Non-pigmented ciliary epithelial cell (primary cell): Measurements from ENCODE around the gene KCP.
A peak's percentile ranks its signal among the peaks of the same experiment; 100 is the strongest.

Source experiments
- DNase-seq: peaks from one replicate; pipeline ENCODE4 v3.0.0-alpha.2; 2010; ENCODE audit warnings: low read depth

The KCP gene

DNA sequence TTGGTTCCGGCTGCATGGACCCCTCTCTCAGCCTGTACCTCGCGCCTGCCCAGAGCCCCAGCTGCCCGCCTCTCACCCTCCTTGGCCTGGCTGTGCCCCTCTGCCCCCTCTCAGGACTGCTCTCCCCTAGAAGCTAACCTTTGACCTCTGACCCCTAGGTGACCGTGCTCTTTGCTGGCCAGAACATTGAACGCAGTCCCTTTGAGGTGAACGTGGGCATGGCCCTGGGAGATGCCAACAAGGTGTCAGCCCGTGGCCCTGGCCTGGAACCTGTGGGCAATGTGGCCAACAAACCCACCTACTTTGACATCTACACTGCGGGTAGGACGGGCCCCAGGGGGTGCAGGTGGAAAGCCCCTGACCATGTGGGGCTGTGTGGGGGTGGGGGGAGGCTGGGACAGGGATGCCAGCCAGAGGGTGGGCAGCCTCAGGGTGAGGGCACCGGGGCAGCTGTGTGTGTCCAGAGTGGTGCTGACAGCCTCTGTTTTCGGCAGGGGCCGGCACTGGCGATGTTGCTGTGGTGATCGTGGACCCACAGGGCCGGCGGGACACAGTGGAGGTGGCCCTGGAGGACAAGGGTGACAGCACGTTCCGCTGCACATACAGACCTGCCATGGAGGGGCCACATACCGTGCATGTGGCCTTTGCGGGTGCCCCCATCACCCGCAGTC, 72.3 kb downstream of the KCP start:
- DNase-seq: no peak

DNA sequence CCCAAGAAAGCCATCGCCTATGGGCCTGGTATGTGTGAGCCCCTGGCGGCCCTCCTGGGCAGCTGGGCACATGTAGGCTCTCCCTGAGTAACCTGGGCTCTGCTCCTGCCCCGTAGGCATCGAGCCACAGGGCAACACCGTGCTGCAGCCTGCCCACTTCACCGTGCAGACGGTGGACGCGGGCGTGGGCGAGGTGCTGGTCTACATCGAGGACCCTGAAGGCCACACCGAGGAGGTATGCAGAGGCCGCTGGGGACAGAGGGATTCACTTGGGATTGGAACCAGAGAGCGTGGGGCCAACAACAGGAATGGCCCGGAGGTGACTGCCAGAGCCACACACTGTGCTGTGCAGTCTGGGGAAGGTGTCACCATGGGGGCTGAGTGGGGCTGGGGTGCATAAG, 73.0 kb downstream of the KCP start:
- DNase-seq: no peak

DNA sequence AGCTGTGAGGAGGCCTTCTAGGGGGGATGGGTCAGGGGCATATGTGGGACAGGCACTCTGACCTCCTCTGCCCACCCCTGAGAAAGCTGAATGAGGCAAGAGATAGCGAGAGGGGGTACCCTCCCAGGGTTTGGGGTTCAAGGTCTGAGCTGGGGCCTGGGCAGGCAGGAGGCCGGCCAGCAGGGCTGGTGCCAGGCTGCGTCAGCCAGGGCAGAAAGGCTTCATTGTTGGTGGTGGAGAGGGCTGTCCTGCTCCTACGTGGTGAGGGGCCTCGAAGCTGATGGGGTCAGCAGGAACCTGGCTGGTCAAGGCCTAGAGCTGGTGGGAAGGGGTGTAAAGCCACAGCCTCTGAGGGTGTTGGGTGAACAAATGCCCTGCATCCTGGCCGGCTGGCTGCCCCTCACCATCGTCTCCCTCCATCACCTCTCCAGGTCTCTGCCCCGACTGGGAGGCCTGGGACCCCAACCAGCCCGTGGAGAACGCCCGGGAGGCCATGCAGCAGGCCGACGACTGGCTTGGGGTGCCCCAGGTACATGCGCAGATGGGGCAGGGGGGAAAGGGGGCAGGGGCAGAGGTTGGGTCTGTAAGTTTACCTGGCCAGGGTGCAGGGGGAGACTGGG, 73.7 kb downstream of the KCP start:
- DNase-seq: no peak

DNA sequence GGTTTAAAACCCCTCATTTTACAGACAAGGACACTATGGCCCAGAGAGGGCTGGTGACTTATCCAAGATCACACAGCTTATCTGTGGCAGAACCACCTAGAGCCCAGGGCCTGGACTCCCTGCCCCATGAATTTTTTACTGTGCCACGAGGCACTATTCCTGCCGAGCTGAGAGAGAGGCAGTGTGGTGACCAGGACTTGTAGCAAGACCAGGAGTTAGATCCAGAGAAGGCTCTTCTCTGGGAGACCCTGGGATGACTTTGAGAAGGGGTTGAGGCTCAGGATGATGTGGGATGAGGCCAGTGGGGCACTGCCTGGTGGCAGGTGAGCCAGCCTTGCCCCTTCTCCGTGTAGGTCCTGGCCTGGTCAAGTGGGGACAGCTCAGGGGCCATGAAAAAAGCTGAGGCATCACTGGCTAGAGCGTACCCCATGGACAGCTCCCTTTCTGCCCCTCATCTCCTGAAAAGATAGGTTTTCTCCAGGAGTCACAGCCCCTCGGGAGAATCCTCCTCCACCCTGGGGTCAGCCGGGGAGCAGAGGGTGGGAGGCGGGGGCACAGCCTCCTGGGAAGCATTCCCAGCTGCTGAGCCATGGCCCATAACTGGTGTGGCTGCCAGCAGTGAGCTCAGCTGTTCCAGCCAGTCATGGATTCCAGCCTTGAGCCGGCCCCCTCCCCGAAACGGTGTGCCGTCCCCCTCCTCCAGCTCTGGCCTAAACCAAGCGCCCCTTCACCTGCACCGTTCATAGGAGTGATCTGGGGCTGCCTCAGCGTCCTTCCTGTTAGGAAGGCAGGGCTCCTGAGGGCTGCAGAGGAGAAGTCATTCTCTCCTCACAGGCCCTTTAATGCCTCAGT, 74.5 kb downstream of the KCP start:
- DNase-seq: no peak

DNA sequence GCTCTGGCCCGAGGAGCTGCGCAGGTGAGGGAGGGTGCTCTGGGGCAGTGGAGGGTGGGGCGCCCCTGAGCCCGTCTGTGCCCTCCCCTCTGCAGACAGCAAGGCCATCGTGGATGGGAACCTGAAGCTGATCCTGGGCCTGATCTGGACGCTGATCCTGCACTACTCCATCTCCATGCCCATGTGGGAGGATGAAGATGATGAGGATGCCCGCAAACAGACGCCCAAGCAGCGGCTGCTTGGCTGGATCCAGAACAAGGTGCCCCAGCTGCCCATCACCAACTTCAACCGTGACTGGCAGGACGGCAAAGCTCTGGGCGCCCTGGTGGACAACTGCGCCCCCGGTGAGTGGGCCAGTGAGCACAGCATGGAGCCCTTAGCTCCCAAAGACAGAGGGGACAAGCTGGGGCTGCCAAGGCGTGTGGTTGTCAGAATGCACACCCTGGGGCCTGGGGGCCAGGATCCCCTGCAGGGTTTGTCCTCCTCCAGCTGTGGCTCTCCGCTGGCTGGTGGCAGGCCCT, 75.2 kb downstream of the KCP start:
- DNase-seq: no peak

DNA sequence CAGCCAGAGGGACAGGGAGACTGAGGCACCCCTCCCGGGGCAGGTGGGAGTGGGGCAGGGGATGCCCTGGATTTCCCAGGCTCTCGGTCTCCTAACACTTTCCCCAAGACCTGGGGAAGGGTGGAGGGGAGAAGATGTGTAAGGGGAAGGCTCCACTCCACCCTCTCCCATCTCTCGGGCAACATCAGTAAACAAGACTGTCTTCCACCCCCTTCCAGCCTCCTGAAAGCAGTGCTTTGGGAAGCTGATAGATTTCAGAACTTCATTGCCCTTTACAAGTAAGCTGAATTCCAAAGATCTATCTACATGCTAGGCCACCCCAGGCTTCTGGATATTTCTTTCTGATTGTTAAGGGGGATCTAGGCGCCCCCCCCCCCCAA, 76.6 kb downstream of the KCP start:
- DNase-seq: no peak

DNA sequence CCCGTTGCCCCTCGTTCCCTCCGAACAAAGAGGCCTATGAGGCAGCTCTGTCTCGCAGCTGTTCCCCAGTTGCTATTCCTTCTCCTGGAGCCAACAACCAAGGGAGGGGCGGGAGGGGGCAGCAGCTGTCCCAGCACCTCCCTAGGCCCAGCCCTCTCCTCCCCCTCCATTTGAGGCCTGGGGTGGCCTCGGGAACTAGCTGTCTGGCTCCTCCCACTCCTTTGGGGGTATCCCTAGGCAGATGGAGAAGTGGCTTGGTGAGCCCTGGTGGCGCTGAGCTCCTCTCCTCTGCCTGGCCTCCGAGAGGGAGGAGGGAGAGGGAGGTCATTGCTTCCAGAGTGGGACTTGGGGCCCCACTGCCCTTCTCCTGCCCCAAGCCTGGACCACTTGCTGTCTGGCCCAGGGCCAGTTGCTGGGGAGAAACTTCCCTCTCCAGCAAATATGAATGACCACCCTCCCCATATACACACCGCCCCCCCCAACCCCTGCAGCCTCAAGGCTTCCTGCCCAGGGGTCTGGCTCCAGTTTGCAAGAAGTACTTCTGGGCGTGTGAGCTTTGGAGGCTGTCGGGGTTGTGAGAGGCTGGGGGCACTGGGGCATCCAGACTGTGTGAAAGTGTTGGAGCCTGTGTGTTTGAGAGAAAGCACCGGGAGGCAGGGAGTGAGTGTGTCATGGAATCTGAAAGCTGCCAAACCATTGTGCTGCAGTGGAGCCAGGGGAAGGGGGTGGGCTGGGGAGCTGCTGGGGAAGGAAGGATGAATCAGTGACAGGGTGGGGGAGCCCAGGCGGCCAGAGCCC, 77.2 kb downstream of the KCP start:
- peak; percentile 51 for DNase-seq

DNA sequence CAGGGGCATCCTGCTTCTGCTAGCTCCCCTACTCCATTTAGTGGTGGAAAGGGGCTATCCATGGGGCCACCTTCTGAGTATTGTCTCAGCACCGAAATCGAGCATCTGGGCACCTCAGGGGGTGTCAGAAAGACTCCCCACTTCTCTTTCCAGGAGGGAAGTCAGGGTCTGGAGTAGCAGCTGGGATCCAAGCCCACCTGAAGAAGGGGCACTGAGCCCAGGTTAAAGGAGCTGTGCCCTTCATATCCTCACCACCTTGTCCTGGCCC, 77.7 kb downstream of the KCP start:
- DNase-seq: no peak

DNA sequence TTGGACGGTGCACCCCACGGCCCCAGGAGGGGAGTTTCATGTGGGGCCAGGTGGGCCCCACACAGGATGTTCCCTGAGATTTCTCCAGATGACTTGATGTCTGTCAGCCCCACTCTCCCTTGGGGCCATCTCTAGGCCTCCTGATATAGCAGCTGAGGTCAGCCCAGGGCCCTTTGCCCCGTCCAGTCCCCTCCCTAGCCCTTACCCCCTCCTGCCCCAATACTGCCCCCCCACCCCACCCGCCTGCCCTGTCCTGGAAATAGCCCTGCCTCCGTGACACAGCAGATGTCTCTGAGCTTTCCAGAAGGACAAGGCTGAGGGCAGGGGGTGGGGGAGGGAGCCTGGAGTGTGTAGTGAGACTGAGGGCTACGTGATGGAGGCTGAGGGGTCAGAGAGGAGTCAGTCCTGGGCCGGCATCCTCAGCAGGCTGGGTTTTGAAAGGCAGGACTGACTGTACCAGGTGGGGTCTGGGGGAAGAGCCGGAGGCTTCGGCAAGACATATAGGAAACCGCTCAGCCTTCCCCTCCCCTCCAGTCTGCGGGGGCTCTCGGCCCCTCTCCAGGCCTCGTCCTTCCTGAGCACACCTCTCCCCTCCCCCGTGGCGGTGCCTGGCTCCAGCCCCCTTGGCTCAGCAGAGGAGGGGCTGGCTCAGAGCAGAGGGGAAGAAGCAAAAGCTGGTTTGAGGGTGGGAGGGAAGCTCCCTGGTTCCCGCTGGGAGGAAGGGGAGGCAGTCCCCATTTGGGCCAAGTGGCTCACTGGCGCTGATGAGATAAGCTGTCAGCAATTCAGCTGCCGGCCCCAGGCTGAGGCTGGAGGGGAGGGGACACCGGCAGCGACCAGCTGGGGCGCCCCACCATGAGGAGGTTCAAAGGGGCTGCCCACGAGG, 78.3 kb downstream of the KCP start:
- DNase-seq: no peak

DNA sequence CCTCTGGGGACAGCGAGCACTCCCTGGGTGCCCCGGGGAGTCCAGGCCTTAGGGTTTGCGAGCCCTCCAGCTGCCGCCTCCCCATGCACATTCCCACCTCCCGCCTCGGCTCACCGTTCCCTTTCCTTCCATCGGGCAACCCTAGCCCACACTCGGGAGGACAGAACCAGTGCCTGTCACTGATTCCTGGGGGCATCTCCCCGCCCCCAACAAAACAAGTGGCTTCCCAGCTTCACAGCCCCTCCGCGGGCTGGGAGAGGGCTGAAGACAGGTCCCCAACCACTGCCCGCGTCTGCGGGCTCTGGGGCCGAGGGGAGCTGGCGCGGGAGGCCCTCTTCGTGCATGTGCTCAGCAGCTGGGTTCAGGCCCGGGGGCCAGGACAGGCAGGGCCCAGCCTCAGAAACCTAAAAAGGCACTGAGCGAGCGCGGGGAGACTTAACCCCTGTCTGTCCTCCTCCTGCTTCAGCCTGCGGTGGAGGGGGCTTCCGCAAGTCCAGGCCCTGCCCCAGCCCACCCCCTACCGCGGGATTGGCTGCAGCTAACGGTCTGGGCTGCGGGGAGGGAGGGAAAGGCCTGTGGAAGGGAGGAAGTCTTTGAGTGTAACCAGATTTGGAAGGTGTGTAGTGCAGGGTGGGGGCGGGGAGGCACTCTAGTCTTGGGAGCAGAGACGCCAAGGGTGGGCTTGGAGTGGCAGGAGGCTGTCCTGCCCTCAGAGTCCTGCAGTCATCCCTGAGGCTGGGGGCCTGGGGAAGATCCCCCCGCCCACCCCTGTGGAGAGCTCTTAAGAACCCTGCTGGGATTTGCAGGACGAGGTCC, 79.1 kb downstream of the KCP start:
- no peak for DNase-seq

DNA sequence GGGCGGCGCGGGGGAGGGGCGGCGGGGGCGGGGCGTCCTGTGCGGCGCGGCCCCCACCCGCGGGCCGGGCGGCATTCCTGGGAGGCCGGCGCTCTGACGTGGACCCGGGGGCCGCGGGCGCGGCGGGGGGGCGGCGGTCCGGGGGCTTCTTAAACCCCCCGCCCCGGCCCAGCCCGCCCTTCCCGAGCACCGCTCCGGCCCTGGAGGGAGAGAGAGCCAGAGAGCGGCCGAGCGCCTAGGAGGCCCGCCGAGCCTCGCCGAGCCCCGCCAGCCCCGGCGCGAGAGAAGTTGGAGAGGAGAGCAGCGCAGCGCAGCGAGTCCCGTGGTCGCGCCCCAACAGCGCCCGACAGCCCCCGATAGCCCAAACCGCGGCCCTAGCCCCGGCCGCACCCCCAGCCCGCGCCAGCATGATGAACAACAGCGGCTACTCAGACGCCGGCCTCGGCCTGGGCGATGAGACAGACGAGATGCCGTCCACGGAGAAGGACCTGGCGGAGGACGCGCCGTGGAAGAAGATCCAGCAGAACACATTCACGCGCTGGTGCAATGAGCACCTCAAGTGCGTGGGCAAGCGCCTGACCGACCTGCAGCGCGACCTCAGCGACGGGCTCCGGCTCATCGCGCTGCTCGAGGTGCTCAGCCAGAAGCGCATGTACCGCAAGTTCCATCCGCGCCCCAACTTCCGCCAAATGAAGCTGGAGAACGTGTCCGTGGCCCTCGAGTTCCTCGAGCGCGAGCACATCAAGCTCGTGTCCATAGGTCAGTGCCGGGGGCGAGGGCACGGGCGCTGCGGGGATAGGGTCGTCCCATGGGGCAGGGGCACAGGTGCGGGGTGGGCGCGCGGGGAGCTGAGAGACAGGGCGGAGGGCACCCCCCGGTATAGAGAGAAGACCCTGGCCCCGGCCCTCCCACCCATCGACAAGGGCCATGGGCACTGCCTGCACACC, 80.0 kb downstream of the KCP start, which contains the start of gene FLNC:
FLNC (plus strand) TSS at position 176 of the 947 bp plus-strand sequence; CDS start at position 408, 232 bp downstream.
- no peak for DNase-seq

DNA sequence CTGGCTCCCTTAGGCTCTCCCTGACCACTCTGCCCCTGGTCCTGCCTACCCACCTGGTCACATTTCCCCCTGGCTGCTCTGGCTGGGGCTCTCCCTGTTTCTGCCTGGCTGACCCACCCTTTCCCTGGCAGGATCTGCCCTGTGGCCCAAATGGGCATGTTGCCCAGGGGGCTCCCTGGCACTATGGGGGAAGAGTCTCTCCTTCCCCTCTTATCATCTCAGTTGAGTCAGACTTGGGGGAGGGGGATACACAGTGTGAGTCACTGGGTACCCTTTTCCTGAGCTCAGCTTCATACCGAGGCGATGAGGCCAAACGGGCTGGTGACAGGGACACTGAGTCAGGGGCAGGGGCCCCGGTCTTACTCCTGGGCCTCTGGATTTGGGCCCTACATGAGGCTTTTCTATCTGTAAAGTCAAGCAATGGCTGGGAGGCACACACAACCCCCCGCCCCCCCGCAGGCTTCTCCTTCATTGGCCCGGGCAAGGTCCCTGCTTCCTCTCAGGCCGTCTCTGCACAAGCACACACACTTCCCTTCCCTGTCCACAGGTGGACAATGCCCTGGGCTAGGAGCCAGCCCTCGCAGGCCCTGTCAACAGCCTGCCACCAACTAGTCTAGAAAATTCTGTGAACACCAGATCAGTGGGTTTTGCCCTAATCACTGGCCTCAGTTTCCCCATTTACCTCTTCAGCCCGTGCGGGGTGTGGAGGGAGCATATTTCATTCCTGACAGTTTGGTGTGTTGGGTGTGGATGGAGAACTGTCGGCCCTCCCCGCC, 80.9 kb downstream of the KCP start:
- no peak for DNase-seq

DNA sequence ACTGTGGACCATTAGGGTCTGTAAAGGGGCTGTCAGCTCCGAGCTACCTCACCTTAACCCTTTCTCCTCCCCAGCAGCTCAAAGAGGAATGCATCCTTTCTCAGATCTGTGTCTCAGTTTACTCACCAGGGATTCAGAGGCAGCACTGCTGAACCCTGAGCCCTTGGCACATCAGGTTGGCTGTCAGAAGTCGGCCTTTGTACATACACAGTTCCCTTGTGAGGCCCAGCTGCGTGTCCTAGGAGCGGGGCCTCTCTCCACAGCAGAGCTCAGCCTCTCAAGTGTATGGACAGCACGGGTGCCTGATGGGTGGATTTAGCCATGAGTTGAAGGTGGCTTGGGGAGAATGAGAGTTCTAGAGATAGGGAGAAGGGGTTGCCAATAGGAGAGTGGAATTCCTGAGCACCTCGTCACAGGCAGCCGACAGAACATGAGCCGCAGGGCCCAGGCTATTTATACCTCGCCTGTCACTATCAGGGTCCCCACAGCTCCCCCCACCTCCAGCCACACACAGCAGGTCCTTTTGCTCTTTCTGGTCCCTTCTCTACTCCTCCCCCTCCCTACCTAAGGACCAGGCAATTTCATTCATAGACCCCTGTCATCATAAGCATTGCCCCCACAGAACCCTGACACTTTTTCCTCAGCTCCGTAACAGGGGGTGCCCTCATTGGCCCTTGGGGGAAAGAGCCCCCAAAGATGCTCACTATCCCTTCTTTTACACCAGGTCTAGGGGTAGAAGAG, 82.4 kb downstream of the KCP start:
- peak; percentile 52 for DNase-seq

DNA sequence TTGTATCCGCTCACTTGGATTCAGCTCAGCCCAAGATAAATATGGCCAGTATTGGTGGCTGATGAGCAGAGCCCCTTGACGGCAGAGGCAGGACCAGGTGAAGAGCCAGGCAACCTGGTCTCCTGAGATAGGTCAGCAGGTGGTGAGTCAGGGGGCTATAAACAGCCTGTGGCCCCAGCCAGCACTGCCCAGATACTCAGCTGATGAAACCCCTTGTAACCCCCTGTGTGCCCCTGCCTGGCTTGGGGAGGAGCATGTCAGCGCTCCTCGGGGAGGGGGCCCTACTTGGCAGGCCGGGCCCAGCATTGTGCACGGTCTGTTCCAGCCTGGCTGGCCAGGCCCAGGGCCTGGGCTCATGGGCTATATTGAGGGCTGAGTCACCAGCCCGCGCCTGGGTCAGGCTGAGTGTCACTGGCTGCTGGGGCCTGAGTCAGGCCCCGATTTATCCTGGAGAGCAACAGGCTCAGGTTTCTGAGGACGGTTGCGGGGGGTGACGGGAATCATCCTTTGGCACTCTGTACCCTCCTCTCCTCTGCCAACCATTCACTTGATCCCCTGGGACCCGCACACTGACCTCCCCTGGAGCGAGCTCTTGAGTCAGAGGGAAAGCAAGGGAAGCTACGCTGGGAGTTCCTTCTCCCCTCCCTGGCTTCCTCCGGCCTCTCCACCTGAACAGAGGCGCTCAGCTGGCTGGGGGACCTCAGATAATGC, 83.1 kb downstream of the KCP start:
- no peak for DNase-seq

DNA sequence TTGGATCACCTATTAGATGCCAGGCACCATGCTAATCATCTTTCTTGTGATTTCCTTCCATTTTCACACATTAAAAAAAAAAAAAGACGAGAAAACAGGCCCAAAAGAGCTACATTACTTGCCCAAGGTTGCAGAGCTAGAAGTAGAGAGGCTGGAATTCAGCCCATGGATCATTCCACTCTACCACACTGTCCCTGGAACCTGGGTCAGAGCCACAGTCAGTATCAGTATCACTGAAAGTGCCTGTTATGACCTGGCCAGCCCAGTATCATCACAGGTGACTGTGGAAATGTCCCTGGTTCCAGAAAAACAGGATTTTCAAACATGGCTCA, 83.6 kb downstream of the KCP start:
- no peak for DNase-seq
